ENCODE measurements around the gene GBA3. TPM values are rescaled to one million over a fixed set of nuclear protein-coding genes. Genes with fewer than 3 reads are reported as not detected.

The GBA3 gene
- total RNA-seq, 1 experiment from 2014 or later, result not detected

DNA sequence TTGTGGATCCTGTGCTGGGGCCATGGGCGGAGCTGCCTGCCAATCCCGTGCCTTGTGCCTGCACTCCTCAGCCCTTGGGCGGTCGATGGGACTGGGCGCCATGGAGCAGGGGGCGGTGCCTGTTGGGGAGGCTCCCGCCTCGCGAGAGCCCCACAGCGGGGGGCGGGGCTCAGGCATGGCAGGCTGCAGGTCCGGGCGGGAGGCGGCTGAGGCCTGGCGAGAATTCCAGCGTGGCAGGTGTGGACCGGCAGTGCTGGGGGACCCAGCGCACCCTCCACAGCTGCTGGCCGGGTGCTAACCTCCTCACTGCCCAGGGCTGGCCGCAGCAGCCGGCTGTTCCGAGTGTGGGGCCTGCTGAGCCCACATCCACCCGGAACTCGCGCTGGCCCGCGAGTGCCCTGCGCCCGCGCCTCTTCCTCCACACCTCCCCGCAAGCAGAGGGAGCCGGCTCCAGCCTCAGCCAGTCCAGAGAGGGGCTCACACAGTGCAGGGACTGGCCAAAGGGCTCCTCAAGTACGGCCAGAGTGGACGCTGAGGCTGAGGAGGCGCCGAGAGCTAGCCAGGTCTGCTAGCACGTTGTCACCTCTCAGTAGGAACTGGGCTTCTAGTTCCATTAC lies 85.9 kb downstream of the GBA3 start:
- no peaks in the 10 kb centered on the region for H3K23me2 ChIP-seq (ENCODE audit: insufficient read length, low read depth, low read length, poor library complexity, severe bottlenecking)
- Mint-ChIP-seq H3K27me3 (ENCODE audit: low read depth) (no peaks in the 10 kb centered on the region; the same call in 1 of the 2 replicates), H3K27ac (no peak overlapping the region), H3K36me3 (ENCODE audit: insufficient read depth in 1 of 3, low read depth in 3 of 3) (no peaks in the 10 kb centered on the region), H3K9me3 (peaks cover 0 to 6% of the 10 kb centered on the region in 2 experiments; a peak in 4 of 5 replicates), H3K4me3 (no peak overlapping the region), H3K4me1 (peaks cover 3 to 4% of the 10 kb centered on the region in 2 experiments; a peak in 1 of 4 replicates)
- H3K23ac ChIP-seq (ENCODE audit: insufficient read length, low read depth, low read length), result no peak overlapping the region
- H2BK15ac ChIP-seq (ENCODE audit: low read depth, low read length), result no peak overlapping the region
- H3K79me1 ChIP-seq (ENCODE audit: insufficient read depth, low read depth, low read length, poor library complexity, severe bottlenecking), result no peaks in the 10 kb centered on the region
- H3K14ac ChIP-seq (ENCODE audit: insufficient read depth, low read length), result no peak overlapping the region
- H2BK120ac ChIP-seq (ENCODE audit: low read depth, low read length, poor library complexity, severe bottlenecking), result no peak overlapping the region
- no peaks in the 10 kb centered on the region for H3K4me1 ChIP-seq (ENCODE audit: insufficient read depth, low read length)
- no peak overlapping the region for H2AK5ac ChIP-seq (ENCODE audit: insufficient read length, low read length)
- H3K9me3 ChIP-seq (ENCODE audit: control insufficient read depth, low read depth, low read length), result no peaks in the 10 kb centered on the region
- no peak overlapping the region for H2BK20ac ChIP-seq (ENCODE audit: low read depth, low read length, poor library complexity, severe bottlenecking)
- no peak overlapping the region for H3K18ac ChIP-seq (ENCODE audit: insufficient read length, low read depth, low read length)
- no peak overlapping the region for H3K4me2 ChIP-seq (ENCODE audit: insufficient read depth, insufficient read length, low read length)
- H3K27ac ChIP-seq (ENCODE audit: insufficient read length, low read depth, low read length), result no peak overlapping the region
- H2BK5ac ChIP-seq (ENCODE audit: insufficient read length, low read length), result no peak overlapping the region
- H3K56ac ChIP-seq (ENCODE audit: insufficient read length, low read depth, low read length), result no peak overlapping the region
- peak; percentile 29 for DNase-seq
- H2BK12ac ChIP-seq (ENCODE audit: insufficient read length, low read depth, low read length), result no peak overlapping the region
- H4K8ac ChIP-seq (replicated peaks; ENCODE audit: insufficient read length, low read depth, low read length), result no peak overlapping the region
- no peak overlapping the region for H2AFZ ChIP-seq (ENCODE audit: low read length)
- no CpG with 5 or more reads among the region's 37 CpGs for WGBS (ENCODE audit: extremely low coverage, insufficient read length, low lambda C conversion rate)
- TF ChIP-seq, protein P1, sequence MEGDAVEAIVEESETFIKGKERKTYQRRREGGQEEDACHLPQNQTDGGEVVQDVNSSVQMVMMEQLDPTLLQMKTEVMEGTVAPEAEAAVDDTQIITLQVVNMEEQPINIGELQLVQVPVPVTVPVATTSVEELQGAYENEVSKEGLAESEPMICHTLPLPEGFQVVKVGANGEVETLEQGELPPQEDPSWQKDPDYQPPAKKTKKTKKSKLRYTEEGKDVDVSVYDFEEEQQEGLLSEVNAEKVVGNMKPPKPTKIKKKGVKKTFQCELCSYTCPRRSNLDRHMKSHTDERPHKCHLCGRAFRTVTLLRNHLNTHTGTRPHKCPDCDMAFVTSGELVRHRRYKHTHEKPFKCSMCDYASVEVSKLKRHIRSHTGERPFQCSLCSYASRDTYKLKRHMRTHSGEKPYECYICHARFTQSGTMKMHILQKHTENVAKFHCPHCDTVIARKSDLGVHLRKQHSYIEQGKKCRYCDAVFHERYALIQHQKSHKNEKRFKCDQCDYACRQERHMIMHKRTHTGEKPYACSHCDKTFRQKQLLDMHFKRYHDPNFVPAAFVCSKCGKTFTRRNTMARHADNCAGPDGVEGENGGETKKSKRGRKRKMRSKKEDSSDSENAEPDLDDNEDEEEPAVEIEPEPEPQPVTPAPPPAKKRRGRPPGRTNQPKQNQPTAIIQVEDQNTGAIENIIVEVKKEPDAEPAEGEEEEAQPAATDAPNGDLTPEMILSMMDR (conservative IDR thresholded peaks at IDR 0.05), result no peak
- H4K5ac ChIP-seq (ENCODE audit: insufficient read length, low read depth, low read length), result no peak overlapping the region
- H3K9ac ChIP-seq (ENCODE audit: extremely low read depth, insufficient read length, low read length), result no peak overlapping the region
- H3K79me2 ChIP-seq (ENCODE audit: insufficient read depth, low read length), result no peaks in the 10 kb centered on the region
- no peaks in the 10 kb centered on the region for H4K20me1 ChIP-seq (ENCODE audit: control insufficient read depth, insufficient read depth, insufficient read length)
- no peak overlapping the region for H3T11ph ChIP-seq (ENCODE audit: low read length)
- no peaks in the 10 kb centered on the region for H3K27me3 ChIP-seq (ENCODE audit: insufficient read depth, low read length)
- no peak overlapping the region for H4K91ac ChIP-seq (ENCODE audit: insufficient read length, low read depth, low read length)
- H3K4ac ChIP-seq (ENCODE audit: low read depth, low read length), result no peak overlapping the region
